OCI-M2 (cell line): Measurements from ENCODE around the gene EN1.

Source experiments
- DNase-seq: peaks from one replicate; lab custom pipeline; 2025; ENCODE audit not compliant: unreplicated experiment; lab: John Stamatoyannopoulos, UW

EN1 gene

GRCh38 chr2:118846953-118847761 lies at the start of gene EN1:
Gene EN1, minus strand, starts transcription at chr2:118847648. Its CDS starts 481 bp downstream, at chr2:118847167.
- DNase-seq: no peak

GRCh38 chr2:118893100-118893499 lies 45.7 kb upstream of the EN1 start:
- DNase-seq: no peak

- DNase-seq: no peak
Measured at GRCh38 chr2:118889995-118890394, 42.5 kb upstream of the EN1 start.

- no peak for DNase-seq
Measured at GRCh38 chr2:118883792-118884191, 36.3 kb upstream of the EN1 start.

- no peak for DNase-seq
Measured at GRCh38 chr2:118882693-118883336, 35.4 kb upstream of the EN1 start.

GRCh38 chr2:118881490-118882129 lies 34.2 kb upstream of the EN1 start:
- DNase-seq: peak; percentile 1

- no peak for DNase-seq
Measured at GRCh38 chr2:118880501-118880900, 33.1 kb upstream of the EN1 start.

- DNase-seq: no peak
Measured at GRCh38 chr2:118878531-118879149, 31.2 kb upstream of the EN1 start.

- no peak for DNase-seq
Measured at GRCh38 chr2:118875318-118875717, 27.9 kb upstream of the EN1 start.

- DNase-seq: no peak
Measured at GRCh38 chr2:118874324-118874723, 26.9 kb upstream of the EN1 start.

GRCh38 chr2:118865106-118865505 lies 17.7 kb upstream of the EN1 start:
- peak; percentile 6 for DNase-seq

- DNase-seq: no peak
Measured at GRCh38 chr2:118864207-118864606, 16.8 kb upstream of the EN1 start.

- no peak for DNase-seq
Measured at GRCh38 chr2:118861731-118862130, 14.3 kb upstream of the EN1 start.

GRCh38 chr2:118861242-118861641 lies 13.8 kb upstream of the EN1 start:
- DNase-seq: no peak

GRCh38 chr2:118860506-118860905 lies 13.1 kb upstream of the EN1 start:
- DNase-seq: no peak

GRCh38 chr2:118859157-118859770 lies 11.8 kb upstream of the EN1 start:
- DNase-seq: no peak

- DNase-seq: no peak
Measured at GRCh38 chr2:118858485-118859156, 11.2 kb upstream of the EN1 start.

GRCh38 chr2:118857677-118858484 lies 10.4 kb upstream of the EN1 start:
- DNase-seq: no peak

- no peak for DNase-seq
Measured at GRCh38 chr2:118856978-118857676, 9.7 kb upstream of the EN1 start.
